AG10803 (cell line): ENCODE results near the gene NCAPH2.

ENCODE experiments used
- DNase-seq: peaks from one replicate; pipeline ENCODE4 v3.0.0; 2010; ENCODE audit warnings: low read depth
- H3K4me3 ChIP-seq: 2 replicates; pipeline ENCODE4 v1.5.1; 2011; ENCODE audit warnings: mild to moderate bottlenecking, low read length, control low read depth
- CTCF ChIP-seq: conservative IDR thresholded peaks from 2 replicates; pipeline ENCODE4 v1.5.1; 2011; ENCODE audit warnings: mild to moderate bottlenecking, low read length, control low read depth, inconsistent platforms

NCAPH2 gene

GRCh38 chr22:50486561-50487289, 21.3 kb upstream of the NCAPH2 start, which contains the start of gene MIOX:
TSS of gene MIOX (plus strand) at chr22:50486859. CDS start at chr22:50486898, 39 bp downstream.
- no peak within 1 kb of the TSS for H3K4me3 ChIP-seq
- DNase-seq: peak; percentile 13

GRCh38 chr22:50487290-50488005, 20.6 kb upstream of the NCAPH2 start:
- no peak for TF ChIP-seq CTCF
- H3K4me3 ChIP-seq: no peak overlapping the region
- no peak for DNase-seq

More at GRCh38 chr22:50486561-50487289, 21.3 kb upstream of the NCAPH2 start, which contains the start of gene MIOX:
- TF ChIP-seq CTCF: no peak

DNA sequence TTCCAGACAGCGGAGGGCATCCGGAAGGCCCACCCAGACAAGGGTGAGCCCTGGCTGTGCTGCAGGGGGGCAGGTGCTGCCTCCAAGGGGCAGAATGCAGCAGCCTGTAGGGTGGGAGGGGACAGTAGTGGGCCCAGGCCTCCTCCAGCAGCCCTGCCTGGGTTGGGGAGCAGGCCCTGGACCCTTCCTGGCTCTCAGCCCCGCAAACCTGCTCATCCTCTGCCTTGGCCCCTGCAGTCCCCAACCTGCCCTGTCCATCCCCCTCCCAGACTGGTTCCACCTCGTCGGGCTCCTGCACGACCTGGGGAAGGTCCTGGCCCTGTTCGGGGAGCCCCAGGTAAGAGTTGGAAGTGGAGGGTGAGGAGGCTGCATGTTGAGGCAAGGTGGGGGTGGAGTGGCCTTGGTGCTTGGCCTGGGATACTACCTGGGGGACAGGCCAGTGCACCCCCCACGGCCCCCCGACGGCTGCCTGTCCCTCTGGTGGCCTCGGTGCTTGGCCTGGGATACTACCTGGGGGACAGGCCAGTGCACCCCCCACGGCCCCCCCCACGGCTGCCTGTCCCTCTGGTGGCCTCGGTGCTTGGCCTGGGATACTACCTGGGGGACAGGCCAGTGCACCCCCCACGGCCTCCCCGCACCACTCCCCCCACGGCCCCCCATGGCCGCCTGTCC, 19.9 kb upstream of the NCAPH2 start:
- no peak for TF ChIP-seq CTCF
- H3K4me3 ChIP-seq: no peak overlapping the region
- no peak for DNase-seq

- no peak overlapping the region for H3K4me3 ChIP-seq
- no peak for DNase-seq
- TF ChIP-seq CTCF: no peak
These were observed 19.1 kb upstream of the NCAPH2 start for GRCh38 chr22:50488886-50489285.

GRCh38 chr22:50489363-50490243, 18.4 kb upstream of the NCAPH2 start:
- no peak for TF ChIP-seq CTCF
- no peak for DNase-seq
- no peak overlapping the region for H3K4me3 ChIP-seq

DNA sequence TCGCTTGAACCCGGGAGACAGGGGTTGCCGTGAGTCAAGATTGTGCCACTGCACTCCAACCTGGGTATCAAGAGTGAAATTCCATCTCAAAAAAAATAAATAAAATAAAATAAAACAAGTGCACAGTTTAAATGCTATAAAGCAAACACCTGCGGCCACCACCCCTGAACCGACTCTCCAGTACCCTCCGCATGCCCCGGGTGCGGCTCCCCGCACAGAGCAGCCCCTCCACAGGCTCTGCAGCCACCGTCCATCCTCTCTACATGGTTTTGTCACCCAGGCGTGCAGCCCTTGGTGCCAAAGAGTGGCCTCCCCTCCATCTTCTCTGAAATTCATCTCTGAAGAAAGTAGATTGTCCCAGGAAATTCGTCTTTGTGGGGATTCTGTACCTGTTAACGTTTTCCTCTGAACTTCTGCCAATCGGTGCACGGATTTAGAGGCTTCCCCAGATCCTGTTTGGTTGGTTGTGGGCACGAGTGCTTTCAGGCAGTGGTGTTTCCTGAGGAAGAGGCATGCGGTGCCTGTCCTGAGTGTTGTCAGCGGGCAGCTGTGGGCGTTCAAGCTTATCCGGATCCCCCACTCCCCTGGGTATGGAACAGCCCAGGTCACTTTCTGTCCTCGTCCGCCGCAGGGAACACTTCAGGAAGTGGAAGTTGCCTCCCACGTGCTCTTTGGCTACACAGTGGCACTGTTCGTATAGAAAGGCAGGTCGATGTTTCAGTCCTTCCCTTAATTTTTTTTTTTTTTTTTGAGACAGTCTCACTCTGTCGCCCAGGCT, 17.3 kb upstream of the NCAPH2 start:
- no peak for DNase-seq
- no peak for TF ChIP-seq CTCF
- H3K4me3 ChIP-seq: no peak overlapping the region
